A172 (cell line): ENCODE data around the gene SAP30BP. TPM values are rescaled to one million over a fixed set of nuclear protein-coding genes. Genes with fewer than 3 reads are reported as not detected.
A peak's percentile ranks its signal among the peaks of the same experiment; 100 is the strongest.
"Not testable (repeated sequence)": the region's sequence is repeated elsewhere in the genome, so short reads cannot be mapped to it uniquely, and the experiment has no call there.

Experiments
- DNase-seq: peaks from one replicate; pipeline ENCODE4 v3.0.0-alpha.2; 2015; ENCODE audit warnings: low spot score
- total RNA-seq: library from RNA; depleted of rRNA; stranded (reverse); fragments of >200 nt; shearing (Covaris generic); gene quantifications from 2 replicates; pipeline ENCODE4 v1.2.3, GENCODE V29; 2014

The SAP30BP gene
- total RNA-seq, 1 experiment from 2014 or later = 169 TPM

- peak; percentile 87 for DNase-seq
Observed at GRCh38 chr17:75633486-75634375, 33.4 kb upstream of the SAP30BP start.

GRCh38 chr17:75634376-75634740 is 32.8 kb upstream of the SAP30BP start:
- DNase-seq = no peak

DNA sequence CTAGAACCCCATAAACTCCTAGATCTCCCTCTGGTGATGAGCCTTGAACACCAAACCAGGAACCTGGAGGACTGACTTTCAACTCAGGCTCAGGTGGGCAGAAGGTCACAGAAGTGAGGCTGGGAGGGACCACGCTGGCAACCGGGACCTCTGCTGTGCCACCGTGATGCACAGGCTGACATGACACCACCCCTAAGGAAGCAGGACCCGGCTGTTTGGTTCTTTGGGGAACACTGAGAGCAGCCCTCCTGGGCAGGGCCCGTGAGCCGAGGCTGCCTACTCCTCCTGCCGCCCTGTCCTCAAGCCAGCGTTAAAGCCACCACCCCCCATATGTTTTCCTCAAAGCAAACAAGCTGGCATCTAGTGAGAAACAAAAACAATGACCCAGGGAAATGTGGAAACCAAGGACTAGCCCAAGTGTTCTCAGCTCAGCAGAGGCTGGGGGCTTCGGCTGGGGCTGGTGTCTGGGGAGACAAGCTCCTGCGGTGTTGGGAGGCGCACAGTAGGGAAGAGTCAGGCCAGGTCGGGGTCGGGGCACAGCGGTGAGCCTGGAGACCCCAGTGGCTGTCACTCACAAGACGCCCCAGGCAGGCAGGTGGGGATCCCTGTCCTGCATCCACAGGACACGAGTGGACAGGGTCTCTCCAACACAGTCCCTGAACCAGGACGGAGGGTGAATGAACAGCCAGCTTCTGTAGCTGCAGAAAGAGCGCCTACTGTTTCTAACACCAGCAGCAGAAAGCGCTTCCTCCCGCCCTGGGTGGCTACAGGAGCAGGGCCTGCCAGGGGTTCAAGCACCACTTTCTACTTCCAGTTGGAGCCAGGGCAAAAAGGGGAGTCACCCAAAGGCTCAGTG is 32.2 kb upstream of the SAP30BP start:
- DNase-seq = no peak

DNA sequence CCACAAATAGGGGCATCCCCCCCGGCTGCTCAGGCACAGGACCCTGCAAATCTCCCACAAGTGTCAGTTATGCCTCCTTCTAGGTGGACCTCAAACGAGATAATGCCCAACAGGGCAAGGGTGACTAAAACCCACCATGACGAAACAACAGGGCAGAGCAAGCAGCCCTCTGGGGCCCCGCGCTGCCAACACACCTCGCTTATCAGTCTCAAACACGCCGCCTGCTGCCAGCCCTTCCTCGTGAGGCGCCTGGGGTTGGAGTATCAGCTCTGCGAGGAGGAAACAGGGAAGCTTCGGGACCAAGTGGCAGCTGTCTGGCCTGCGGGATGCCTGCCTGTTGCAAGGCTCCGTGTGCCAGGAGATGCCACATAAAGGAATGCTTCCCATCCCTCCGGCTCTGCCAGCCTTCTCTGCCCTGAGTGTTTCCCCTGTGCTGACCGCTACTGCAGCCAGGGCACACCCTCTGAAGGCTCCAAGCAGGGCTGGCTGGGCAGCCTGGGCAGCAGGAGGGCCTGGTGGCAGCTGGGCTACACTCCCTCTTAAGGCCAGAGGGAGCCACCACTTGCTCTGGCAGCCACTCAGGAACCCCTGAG is 31.4 kb upstream of the SAP30BP start:
- no peak for DNase-seq

DNA sequence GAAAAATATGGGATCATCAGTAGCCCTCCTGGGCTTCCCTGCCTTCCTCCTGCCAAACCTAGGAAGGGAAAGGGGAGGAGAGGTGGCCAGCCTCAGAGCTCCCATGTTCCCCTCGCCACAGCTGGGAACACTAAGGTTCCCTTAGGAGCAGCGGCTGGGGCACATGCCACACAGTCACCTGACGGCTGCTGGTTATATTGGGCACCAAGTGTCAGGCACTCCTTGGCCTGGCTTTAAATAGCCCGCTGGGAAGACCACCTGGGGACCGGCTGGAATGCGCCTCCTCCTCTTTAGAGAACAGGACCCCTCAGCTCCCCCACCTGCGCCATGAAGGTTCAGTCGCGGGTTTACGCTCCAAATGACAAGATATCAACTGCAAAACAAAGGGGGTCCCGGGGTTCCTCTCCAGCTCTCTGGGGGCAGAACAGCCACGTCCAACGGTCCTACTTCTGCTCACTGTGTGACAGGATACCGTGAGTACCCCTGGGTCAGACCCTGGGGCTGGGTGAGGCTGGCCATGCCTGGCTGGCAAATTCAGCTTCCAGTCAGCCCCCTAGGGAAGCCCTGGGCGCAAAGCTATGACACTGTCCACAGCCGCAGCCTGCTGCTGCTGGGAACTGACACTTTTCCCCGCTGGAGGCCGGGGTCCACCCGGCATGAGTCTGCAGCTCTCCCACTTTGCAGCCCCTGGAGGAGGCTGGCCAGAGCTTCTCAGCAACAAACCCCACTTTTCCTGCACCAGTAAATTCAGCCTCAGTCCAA is 30.6 kb upstream of the SAP30BP start:
- no peak for DNase-seq

DNA sequence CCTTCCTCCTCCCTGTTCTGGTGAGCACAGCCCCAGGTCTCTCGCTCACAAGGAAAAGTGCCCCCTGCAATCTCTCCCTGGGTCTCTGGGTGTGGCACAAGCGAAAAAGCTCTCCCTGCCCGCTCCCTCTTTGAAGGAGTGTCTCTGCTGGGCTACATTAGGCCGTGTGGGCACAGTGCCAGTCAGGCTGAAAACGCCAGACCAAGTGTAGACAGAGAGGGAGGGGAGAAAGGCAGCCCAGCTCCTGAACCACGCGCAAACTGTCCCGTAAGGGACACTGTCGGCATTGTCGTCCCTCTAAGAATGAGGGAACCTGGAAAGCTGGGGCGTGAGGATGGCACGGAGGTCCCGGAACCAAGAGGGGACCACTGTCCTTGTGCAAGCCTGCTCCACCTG is 30.0 kb upstream of the SAP30BP start:
- no peak for DNase-seq

- no peak for DNase-seq
Observed at GRCh38 chr17:75637551-75637950, 29.6 kb upstream of the SAP30BP start.

GRCh38 chr17:75638039-75638438 is 29.1 kb upstream of the SAP30BP start:
- DNase-seq = not testable (repeated sequence)

DNA sequence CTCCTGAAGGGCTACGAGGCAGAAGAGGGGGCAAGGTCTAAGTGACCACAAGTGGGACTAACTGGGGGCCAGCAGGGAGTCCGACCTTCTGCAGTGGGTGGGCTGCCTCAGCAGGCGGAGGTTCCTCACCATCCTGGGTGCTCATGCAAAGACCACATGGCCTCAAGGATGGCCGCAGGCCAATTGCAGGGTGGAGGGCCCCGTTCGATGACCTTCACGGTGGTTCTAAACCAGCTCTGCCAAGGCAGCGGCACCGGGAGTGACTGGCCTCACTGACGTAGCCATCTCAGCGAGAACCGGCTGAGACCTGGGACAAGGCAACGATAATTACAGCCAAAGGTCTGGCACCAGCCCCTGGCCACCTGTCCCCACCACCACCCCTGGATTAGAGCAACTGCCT is 28.2 kb upstream of the SAP30BP start:
- no peak for DNase-seq

- DNase-seq = no peak
Observed at GRCh38 chr17:75639327-75639726, 27.8 kb upstream of the SAP30BP start.

- DNase-seq = no peak
Observed at GRCh38 chr17:75639771-75640555, 27.2 kb upstream of the SAP30BP start.

DNA sequence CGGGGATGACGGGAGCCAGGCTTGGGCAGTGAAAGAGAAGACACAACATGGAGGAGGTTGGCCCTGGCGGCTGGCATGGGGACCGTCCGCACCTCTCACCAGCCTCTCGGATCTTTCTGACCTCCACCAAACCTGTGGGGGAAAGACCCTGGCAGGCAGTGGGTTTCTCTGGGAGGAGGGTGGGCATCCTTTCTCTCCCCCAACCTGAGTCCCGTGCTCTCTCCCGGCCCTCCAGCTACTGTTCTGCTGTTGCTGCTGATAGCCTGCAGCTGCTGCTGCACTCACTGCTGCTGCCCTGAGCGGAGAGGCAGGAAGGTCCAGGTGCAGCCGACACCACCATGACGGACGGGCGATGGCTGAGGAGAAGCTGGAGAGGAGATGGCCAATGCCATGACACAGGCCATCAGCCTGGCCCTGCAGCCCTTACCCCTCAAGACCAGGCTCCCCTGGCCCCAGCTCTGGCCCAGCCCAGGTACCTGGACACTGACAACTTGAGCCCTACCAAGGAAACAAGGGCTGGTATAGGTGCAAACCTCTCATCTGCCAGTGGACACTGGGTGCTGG is 26.5 kb upstream of the SAP30BP start:
- no peak for DNase-seq

GRCh38 chr17:75641343-75641742 is 25.8 kb upstream of the SAP30BP start:
- DNase-seq = no peak

GRCh38 chr17:75642182-75642783 is 24.9 kb upstream of the SAP30BP start:
- no peak for DNase-seq

DNA sequence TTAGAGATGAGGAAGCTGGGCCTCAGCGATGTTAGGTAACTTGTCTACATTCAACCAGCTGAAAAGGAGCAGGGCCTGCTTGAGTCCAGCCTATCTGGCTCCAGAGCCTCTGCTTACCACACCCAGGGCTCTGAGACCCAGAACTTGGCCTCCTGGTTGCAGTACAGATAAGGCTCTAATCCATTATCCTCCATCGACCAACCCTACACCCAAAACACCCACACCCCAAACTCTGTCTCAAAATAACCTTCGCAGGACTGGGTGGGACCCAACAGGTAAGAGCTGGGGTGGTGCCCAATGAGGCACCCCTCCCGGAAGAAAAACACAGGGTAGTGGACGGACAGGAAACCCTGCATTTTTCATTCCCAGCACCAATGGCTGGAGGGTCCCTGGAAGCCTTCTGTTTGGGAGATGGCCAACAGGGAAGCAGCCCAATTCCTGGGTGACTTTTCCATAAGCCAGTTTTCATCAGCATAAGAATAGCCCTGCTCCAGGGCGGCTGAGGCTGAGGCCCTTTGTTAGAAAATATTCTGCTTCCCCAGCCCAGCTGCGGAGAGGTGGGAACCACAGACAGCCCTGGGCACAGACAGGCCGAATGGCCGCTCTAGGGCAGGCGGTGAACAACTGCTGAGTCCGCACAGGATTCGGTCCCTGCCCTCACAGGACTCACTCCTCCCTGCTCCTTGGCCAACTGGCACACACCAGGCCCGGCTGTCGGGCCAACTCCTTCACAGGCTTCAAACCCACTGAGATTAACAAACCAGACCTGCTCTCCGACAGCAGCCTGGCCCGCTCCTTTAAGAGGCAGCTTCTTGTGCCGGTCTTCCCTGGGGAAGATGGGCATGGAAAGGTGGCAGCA is 24.1 kb upstream of the SAP30BP start:
- no peak for DNase-seq

GRCh38 chr17:75643643-75644017 is 23.5 kb upstream of the SAP30BP start:
- DNase-seq = no peak

GRCh38 chr17:75645501-75645888 is 21.6 kb upstream of the SAP30BP start:
- DNase-seq = peak; percentile 86

DNA sequence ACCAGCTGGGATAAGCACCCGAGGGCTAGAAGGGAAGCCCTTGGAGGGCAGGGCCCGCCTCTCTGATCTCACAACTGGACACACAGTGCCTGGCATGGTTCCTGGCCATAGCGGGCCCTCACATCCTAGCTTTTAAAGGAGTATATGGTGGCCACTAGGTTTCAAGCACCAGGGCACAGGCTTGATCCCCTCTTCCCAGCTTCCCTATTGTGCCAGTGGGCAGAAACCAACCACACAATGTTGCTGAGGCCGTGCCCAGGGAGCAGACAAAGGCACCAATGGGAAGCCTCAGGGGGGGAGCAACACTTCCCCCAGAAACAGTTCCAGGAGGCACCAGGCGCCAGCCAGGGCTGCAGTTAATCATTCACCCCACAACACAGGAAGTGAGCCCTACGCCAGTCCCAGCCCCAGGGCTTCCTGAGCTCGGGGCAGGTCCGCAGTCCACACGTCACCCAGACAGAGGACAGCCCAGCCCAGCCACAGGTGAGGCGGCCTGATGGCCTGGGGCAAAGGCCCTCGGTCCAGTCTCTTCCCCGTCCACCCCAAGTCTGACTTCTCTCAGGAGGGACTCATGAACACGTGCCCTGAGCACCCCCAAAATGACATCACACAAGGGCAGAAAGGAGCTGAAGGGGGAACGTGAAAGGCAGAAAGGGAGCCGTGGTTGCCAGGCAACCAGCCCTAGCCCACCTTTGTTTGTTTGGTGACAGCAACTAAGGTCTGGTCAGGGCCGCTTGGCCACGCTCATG is 21.1 kb upstream of the SAP30BP start:
- peak; percentile 77 for DNase-seq

GRCh38 chr17:75646638-75646992 is 20.5 kb upstream of the SAP30BP start:
- no peak for DNase-seq
